HG03103 (cell line): ENCODE measurements around the gene HOXD1.

Experiments used
- ATAC-seq: cut with Tn5 transposase; IDR thresholded peaks from one replicate; pipeline ENCODE4 v1.9.1; 2021; ENCODE audit warnings: low read depth; ENCODE audit not compliant: unreplicated experiment

HOXD1 gene

DNA sequence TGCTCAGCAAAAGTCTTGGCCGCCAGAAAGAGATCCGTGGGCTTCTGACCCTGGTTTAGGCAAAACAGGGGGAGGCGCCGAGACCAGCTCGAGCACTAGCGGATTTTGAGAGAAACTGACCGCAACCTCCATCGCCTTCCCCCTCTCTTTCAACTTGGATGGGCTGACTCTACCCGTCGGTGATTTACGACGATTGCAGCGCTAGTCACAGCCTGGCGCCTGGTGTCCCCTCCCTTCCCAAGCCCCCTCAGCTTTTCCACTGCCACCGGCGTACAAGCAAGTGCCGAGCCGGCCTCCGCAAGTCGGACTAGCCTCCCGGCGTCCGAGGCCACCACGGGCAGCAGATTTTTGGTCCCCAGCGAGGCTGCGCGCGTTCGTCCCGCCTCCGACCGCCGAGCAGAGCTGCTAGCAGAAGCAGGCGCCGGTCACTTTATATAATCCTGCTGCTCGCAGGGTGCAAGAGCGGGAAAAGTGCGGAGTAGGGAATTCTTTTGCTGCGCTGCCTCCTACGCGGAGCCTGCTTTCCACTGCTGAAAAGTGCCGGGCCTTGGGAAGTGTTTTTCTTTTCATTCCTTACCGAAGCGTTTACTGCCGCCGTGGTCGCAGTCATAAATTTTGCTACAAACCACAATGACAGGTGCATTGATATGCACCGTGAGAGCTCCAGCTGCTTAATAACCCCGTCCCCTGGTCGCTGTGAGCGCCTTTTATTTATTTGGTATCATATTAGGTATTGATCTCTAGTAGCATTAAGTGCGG is 23.7 kb upstream of the HOXD1 start:
- ATAC-seq, result no peak

DNA sequence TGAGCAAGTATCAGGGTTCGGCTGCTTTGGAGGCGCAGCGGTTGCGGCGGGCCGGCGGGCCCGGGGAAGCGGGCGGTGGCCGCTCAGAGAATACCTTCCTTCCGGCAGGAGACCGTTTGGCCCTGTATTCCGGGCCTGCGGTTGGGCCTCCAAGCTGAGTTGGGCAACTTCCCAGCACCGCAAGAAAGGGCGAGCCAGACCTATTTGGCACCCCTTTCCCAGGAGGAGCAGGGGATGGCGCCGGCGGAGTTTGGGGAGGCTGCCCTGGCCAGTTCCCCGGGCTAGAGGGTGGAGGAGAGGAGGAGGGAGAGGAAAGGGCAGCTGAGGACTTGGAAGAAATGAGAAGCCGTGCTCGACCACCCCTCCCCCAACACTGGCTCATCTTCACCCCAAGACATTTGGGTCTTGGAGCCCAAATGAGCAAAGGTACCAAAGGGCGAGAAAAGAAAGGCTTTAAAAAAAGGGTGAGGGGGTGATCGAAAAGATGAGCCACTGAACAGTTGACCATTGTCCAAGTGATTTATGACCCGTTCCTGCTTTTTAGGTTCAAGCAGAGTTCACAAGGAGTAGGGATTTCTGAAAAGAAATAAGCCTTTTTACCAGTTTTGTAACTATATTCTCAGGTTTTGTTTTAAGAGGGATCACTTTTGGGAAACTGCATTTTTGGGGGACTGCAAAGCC is 23.0 kb upstream of the HOXD1 start:
- ATAC-seq, result no peak

DNA sequence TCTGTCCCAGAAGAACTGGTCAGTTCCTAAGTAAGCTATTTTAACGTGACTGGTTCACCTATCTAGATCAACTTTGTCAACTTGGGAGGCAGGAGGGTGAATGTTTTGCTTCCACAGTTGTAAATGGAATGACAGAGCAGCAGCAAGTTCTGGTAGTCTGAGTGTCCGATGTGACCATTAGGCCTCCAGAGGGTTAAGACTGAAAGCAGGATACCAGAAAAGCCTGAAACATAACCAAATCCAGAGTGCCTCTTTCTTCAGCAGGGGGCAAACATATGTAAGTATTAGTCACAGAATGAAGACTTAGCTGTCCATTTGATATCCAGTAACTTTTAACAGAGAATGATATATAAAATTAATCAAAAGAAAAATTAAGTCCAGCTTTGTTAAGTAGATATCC is 22.2 kb upstream of the HOXD1 start:
- ATAC-seq, result no peak

DNA sequence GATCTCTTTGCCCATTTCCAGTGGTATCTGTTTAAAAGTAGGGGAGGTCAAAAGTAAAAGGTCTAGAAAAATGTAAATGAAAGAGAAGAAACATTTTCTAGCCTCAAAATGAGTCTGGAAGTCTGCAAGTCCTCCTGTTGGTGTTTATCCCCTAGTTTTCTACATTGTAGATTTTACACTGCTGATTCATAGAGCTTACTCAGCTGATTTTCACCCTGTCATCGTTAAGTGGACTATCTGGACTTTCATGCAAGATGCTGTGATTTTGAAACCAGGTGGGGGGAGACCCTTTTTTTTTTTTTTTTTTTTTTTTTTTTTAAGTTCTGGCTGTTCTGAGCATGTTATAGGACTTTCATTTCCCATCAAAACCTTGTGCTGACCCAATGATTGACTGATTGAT is 21.1 kb upstream of the HOXD1 start:
- ATAC-seq, result no peak

DNA sequence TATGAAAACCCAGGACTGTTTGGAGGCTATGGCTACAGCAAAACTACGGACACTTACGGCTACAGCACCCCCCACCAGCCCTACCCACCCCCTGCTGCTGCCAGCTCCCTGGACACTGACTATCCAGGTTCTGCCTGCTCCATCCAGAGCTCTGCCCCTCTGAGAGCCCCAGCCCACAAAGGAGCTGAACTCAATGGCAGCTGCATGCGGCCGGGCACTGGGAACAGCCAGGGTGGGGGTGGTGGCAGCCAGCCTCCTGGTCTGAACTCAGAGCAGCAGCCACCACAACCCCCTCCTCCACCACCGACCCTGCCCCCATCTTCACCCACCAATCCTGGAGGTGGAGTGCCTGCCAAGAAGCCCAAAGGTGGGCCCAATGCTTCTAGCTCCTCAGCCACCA is 19.3 kb upstream of the HOXD1 start:
- no peak for ATAC-seq

DNA sequence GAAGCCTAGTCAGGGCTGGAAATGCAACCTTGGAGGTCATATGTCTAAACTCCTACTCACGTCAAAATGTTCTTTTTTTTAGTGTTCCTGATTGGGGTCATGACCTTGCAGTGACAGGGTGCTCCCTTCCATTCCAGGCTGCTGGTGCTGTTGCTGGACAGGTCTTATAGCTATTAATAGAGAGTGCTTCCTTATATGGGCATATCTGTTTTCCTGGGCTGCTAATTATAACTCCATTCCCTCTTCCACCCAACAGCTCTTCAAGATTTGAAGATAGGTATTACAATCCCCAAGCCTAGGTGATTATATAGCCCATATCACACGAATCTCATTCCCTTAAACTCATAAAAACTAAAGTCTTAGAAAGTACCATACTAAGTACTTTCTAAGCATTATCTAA is 18.8 kb upstream of the HOXD1 start:
- no peak for ATAC-seq

DNA sequence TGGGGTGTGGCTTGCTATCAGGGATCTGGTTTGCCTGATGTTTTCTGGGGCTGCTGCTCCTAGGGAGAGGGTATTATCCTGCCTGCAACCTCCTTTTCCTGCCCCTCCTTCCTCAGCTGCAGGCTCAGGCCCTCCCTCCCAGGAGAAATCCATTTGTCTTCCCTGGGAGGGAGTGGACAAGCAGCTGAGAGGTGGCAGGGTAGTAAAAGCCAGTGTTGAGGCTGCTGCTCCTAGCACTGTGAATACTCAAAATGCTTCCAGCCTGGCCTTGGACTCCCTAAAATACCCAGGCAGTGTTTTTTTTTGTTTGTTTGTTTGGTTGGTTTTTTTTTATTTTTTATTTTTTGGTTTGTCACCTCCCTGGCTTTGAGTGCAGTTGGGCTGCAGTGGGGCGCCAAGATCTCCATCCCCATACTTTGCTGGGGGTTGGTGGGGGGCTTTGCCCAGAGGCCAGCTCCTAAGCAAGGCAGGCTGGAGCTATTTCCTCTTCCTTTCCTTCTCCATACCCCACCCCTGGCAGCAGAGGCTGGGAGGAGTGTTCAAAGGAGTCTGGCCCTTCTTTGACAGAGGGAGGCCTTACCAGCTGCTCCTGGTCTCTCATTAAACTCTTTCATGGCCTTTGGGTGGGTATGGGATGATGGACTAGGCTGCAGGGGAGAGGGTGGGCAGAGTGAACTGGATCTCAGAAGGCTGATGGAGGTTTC is 17.7 kb upstream of the HOXD1 start:
- ATAC-seq, result no peak

DNA sequence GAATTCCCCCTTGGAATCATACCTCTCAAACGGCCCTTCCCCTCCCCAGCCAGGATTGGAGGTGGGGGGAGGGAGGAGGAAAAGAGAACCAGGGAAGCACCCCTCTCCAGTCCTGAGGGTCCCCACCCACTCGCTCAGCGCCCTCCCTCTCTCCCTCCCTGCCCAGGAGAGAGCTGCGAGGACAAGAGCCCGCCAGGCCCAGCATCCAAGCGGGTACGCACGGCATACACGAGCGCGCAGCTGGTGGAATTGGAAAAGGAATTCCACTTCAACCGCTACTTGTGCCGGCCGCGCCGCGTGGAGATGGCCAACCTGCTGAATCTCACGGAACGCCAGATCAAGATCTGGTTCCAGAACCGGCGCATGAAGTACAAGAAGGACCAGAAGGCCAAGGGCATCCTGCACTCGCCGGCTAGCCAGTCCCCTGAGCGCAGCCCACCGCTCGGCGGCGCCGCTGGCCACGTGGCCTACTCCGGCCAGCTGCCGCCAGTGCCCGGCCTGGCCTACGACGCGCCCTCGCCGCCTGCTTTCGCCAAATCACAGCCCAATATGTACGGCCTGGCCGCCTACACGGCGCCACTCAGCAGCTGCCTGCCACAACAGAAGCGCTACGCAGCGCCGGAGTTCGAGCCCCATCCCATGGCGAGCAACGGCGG is 17.0 kb upstream of the HOXD1 start:
- ATAC-seq, result no peak

DNA sequence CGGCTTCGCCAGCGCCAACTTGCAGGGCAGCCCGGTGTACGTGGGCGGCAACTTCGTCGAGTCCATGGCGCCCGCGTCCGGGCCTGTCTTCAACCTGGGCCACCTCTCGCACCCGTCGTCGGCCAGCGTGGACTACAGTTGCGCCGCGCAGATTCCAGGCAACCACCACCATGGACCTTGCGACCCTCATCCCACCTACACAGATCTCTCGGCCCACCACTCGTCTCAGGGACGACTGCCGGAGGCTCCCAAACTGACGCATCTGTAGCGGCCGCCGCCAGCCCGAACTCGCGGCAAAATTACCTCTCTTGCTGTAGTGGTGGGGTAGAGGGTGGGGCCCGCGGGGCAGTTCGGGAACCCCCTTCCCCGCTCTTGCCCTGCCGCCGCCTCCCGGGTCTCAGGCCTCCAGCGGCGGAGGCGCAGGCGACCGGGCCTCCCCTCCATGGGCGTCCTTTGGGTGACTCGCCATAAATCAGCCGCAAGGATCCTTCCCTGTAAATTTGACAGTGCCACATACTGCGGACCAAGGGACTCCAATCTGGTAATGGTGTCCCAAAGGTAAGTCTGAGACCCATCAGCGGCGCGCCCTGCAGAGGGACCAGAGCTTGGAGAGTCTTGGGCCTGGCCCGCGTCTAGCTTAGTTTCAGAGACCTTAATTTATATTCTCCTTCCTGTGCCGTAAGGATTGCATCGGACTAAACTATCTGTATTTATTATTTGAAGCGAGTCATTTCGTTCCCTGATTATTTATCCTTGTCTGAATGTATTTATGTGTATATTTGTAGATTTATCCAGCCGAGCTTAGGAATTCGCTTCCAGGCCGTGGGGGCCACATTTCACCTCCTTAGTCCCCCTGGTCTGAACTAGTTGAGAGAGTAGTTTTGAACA is 16.2 kb upstream of the HOXD1 start:
- ATAC-seq, result no peak

DNA sequence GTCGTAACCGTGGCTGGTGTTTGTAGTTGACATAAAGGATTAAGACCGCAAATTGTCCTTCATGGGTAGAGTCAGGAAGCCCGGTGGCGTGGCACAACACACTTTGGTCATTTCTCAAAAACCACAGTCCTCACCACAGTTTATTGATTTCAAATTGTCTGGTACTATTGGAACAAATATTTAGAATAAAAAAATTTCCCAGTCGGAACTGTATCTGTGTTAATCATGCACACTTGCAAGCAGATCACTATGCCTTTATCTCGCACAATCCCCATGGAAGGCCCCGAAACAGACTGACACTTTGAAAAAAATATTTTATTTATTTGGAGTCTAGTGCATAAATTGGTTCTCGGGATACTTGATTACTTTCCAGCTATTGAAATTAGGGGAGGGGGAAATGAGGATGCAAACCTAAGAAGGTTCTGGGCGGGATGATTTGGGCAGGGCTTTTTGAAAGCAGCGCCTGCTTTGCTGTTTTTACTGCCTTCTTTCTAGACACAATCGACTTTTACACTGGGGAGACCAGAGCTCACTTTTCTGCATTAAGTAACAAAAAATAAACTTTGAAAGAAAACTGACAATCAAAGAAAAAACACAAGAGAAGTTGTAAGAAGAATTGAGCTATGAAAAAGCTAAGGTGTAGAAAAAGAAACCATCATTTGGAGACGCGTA is 15.4 kb upstream of the HOXD1 start:
- ATAC-seq, result no peak

DNA sequence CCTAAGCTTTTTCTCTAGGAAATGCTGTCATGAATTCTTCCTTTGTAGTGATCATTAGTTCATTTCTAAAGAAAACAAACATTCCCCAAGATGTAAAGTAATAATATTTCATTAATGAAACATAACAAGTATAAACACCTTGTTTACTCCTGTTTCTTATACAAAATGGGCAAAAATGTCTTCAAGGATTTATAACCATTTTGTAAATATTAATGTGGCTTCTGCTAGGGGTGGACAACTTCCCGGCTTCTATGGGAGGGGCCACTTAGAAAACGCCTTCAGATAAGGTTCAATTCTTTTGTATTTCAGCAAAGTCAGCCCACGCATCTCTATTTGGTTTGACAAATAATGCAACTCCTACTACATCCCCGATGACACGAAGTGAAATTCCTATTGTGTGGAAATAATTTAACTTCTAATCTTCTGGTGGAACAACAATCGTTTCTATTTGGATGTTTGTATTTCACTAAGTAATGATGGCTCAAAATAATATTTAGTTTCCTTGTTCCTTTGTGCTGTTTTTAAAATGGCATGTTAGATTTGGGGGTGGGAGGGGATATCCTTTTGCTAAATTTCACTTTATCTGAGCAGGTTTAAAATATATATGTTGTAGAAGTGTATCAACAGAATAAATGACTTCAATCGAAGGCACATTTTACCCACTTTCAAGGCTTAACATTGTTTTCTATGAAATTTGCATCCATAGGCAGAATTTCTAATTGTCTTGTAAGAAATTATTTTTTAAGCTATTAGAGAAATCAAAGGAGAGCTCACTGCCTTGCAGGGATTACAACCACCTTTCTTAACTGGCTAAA is 14.7 kb upstream of the HOXD1 start:
- no peak for ATAC-seq

DNA sequence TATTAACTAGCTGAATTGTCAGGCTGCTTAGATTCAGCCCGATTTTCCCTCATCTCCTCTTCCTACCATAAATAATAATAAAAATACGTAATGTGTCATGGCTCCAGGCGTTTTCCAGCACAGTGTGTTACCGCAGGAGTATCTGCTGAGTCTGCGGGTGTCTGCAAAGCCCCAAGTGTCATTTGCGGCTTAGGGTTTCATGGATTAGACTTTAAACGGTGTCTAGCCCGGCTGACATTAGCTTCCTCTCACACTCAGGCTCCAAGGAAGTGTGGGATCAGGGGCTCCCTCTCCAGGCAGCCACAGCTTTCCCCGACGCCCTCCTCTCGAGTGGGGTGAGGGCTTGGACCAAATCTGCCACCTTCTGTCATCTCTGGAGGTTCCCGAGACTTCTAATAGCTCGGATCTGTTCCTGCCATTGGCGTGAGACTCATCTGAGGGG is 14.1 kb upstream of the HOXD1 start:
- no peak for ATAC-seq

DNA sequence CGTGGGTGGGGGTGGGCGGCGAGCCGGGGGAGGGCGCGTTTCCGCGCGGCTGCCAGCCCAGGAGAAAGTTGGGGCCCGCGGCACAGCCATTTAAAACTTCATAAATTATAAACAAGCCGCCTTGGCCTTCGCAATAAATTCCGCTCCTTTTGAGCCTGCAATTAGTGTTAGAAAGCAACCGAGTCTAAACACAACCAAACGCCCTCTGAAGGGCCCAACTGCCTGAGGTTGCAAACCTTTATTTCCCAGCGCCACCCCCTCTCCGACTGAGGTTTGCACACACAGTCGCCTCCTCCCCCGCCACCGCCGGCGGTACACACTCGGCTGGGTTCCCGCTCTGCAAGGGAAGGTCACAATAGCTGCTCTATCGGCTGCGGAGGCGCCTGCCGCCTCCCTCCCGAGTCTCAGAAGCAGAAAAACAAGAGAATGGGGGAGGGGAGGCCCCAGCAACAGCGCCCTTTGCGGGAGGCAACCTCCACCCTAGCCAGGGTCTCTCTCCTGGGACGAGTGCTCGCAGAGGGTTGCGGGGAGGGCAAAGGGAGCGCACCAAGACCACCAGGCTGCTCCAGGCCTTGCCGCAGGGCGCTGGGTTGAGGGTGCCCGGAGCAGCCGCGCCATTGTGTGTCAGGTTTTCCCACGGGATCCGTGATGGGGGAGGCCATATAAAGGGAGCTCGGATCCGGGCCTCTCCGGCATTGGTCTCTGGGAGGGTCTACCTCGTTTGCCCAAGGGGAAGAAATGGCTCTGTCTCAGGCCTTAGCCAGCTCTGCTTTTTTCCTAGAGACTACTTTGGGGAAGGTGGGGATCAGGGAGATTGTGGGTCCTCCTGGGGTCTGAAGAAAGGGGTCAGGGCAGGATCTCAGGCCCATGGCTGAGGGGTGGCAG is 13.4 kb upstream of the HOXD1 start:
- ATAC-seq, result no peak

DNA sequence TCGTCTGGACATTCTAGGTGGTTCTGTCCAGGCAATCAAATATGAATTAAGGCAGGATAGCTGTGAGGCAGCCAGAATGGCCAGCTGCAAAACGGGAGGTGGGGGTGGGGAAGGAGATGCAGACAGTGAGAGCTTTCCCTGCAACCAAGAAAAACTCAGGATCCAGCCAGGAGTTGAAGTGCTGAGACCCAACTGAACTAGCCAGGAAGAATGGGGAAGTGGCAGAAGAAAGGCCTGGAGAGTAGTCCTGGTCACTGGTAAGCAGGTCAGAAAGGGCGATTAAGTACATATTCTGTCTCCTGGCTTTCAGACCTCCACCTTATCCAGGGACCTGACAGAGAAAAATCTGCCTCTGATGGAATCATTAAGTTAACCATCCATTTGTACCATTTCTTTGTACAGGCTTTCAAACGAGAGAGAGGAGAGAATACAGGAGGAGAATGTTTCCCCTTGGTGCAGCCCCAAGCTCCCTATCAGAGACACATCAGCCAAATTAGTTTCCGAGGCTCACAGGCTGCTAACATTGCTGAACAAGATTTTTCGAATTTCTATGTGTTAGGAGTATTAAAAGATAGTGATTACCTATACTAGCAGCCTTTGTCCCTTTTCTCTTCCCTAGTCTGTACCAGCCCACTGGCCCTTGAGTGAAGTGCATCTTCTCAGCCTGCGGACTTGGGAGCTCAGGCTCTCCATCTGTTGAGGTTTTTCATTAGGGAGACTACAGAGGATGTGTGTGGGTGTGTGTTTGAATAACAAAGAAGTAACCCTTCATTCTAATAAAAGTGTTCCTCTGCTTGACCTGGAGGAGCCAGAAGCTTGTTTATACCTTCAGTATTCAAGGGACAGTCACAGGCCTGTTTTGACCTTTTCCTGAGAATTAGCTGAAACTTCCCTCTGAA is 12.5 kb upstream of the HOXD1 start:
- no peak for ATAC-seq

DNA sequence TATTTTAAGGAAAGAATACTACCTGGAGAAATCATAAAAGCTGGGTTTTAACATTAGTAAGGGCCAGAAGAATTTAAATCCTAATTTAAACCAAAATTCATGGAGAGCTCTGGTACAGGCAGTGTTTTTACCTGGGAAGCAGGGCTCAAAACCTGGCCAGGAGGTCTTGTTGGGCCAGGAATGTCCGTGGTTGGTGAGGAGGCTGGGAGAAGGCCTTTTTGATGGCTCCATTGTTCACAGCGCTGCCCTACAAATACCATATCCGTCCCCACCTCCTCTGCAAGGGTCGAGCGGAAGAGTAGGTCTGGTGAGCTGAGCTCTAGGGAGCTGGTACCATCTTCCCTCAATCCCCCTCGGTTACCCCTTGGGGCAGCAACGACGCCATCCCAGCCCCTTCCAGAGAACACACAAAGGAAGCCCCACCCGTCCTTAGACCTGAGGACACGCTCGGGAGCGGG is 10.9 kb upstream of the HOXD1 start:
- ATAC-seq, result no peak

DNA sequence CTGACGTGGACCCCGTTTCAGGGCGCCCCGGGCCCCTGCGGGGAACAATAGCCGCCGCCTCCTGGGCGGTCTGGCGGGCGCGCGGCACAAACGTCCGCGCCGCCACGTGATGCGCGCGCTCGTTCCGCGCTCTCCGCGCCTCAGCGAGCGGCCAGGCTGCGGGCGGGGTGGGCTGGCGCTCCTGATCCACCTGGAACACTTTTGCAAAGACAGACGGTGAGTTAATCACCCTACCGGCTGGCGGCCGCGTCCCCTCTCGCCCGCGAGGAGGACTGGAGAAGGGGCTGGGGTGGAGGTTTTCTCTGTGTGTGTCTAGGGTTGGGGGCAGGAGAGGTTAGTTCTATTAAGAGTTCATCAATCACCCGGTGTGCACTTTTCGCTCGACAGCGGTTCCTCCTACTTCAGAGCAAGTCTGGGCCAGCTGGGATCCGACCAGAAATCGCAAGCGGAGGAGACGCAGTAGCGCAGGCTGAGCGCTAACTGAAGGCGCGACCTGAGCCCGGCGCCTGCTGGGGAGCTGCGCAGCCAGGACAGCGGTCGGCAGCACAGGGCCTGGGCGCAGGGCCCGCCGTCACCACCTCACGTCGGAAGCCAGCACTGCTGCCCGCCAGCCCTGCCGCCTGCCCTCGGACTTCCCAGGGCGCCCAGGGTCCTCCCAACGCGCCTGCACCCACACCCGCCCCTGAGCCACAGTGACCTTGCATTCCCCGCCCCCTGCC is 10.3 kb upstream of the HOXD1 start:
- ATAC-seq, result no peak
